HG03457 (cell line): Measurements from ENCODE around the gene PDE6B.
"Not testable (repeated sequence)": the region's sequence is repeated elsewhere in the genome, so short reads cannot be mapped to it uniquely, and the experiment has no call there.

ENCODE experiments used
- ATAC-seq: cut with Tn5 transposase; IDR thresholded peaks from one replicate; pipeline ENCODE4 v1.9.1; 2021; ENCODE audit warnings: moderate number of reproducible peaks; ENCODE audit not compliant: unreplicated experiment

Gene PDE6B

DNA sequence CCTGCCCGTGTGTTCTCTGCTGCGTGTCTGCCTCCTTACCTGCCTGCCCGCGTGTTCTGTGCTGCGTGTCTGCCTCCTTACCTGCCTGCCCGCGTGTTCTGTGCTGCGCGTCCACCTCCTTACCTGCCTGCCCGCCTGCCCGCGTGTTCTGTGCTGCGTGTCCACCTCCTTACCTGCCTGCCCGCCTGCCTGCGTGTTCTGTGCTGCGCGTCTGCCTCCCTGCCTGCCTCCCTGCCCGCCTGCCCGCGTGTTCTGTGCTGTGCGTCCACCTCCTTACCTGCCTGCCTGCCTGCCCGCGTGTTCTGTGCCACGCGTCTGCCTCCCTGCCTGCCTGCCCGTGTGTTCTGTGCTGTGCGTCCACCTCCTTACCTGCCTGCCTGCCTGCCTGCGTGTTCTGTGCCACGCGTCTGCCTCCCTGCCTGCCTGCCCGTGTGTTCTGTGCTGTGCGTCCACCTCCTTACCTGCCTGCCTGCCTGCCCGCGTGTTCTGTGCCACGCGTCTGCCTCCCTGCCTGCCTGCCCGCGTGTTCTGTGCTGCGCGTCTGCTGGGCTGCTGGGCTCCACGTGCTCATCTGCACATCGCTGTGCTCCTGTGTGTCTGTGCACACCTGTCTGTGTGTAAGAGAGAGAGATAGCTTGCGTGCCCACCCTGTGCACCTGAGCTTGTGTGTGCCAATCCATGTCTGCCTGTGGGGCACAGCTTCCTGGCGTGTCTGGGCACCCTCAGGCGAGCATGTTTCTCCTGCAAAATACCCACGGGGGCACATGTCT, 9.9 kb downstream of the PDE6B start:
- not testable (repeated sequence) for ATAC-seq

DNA sequence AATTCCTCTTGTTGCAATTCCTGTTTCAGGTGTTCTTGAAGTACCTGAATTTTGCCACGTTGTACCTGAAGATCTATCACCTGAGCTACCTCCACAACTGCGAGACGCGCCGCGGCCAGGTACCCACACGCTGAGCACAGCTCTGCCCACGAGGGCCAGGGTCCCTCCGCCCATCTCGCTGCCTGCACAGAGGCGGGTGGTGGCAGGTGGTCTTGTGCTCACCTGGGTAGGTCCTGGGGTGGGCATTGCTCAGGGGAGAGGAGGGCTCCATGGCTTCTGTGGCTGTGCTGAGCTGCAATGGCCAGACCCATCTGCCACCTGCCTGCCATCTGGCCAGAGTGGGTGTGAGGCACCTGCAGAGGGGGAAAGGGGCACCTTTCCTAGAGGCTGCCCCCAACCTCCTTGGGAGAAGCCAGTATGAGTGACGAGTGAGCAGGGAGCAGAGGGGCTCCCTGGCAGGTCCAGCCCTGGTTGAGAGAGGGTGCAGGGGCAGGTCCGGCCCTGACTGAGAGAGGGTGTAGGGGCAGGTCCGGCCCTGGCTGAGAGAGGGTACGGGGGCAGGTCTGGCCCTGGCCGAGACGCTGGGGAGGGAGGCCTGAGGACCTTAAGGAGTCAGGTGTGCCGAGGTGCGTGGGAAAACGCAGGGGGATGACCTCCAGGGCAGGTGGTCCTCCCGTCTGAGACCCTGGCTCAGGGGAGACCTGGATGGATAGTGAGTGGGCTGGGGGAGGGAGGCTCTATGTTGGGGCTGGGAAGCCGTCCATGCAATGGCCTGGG, 10.7 kb downstream of the PDE6B start:
- no peak for ATAC-seq

DNA sequence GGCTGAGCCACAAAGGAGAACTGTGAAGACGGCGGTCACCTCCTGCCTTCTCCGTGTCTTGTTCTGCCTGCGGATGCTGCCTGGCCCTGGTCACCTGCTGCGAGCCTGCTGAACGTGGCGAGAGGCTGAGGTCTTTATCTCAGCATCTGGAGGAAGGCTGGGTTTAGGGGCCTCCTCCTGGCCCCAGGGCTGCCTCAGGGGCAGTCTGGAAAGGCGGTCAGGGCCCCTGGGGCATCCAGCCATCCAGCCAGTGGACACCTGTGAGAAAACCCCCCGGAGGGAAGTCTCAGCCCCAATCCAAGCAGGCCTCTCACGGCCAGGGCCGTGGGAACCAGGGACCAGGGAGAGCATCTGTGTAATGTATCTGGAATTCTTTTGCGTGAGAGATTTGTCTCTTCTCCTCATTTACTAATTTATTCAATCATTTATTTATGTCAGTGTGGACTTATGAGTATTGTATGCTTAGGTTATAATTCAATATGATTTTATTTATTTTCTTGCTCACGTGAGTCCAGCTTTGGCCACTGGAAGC, 11.3 kb downstream of the PDE6B start:
- no peak for ATAC-seq

DNA sequence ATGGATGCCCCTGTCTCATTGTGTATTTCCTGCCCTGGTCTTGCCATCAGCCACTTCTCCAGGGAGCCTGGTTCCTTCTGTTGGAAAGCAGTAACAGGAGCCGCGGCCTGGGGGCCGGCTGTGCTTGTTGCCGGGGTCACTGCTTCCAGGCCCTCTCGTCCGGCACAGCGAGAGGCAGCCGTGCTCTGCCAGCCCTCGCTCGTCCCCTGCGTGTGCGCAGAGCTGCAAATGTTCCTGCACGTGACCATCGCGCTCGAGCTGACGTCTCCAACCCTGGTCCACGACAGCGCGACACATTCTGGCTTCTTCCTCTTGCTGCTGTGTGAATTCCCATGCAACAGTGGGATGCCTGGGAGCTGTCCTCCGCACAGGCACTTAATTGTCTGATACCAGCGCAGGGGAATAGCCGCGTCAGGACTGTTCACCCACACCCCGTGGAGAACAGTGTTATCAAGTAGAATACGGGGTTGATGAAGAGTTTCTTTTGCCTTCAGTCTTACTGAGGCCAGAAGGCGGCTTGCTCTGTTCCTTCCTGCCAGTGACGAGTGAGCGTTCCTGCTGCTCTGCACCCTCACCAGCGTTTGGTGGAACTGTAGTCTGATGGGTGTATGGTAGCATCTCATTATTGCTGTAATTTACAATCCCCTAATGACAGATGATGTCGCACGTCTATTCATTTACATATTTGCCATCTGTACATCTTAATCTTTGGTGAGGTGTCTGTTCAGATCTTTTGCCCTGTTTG, 12.3 kb downstream of the PDE6B start:
- no peak for ATAC-seq

DNA sequence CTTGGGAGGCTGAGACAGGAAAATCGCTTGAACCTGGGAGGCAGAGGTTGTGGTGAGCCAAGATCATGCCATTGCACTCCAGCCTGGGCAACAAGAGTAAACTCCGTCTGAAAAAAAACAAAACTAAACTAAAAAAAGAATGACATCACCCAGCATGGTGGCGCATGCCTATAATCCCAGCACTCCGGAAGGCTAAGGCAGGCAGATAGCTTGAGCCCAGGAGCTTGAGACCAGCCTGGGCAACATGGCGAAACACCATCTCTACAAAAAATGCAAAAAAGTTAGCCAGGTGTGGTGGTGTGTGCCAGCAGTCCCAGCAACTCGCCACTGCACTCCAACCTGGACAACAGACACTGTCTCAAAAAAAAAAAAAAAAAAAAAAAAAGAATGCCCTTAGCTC, 17.0 kb downstream of the PDE6B start:
- not testable (repeated sequence) for ATAC-seq

DNA sequence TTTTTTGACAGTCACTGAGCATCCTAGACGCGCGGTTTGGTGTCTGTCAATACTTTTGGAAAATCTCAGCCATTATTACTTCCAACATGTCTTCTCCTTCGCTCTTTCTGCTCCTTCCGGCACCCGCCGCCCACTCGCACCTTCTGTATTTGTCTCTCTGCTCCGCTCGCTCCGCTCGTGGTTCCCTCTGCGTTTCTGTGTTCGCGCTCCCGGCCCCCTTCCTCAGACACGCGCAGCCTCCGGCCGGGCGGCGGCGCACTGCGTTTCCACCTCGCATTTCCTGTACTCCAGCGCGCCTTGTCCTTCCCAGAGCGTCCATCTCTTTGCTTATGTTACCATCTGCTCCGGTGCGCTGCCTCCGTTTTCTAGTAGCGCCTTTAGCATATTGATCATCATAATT, 21.1 kb downstream of the PDE6B start:
- no peak for ATAC-seq

DNA sequence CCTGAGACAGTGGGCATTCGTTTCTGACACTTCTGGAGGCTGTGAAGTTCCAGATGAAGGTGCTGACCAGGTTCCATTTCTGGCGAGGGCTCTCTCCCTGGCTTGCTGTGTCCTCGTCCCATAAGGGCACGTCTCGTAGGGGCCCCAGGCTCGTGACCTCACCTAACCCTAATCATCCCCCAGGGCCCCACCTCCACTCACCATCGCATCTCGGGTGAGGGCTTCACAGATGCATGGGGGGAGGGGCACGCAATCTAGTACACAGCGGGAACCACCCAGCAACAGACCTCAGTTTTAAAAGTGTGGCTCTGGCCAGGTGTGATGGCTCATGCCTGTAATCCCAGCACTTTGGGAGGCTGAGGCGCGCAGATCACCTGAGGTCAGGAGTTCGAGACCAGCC, 22.1 kb downstream of the PDE6B start:
- ATAC-seq = no peak

DNA sequence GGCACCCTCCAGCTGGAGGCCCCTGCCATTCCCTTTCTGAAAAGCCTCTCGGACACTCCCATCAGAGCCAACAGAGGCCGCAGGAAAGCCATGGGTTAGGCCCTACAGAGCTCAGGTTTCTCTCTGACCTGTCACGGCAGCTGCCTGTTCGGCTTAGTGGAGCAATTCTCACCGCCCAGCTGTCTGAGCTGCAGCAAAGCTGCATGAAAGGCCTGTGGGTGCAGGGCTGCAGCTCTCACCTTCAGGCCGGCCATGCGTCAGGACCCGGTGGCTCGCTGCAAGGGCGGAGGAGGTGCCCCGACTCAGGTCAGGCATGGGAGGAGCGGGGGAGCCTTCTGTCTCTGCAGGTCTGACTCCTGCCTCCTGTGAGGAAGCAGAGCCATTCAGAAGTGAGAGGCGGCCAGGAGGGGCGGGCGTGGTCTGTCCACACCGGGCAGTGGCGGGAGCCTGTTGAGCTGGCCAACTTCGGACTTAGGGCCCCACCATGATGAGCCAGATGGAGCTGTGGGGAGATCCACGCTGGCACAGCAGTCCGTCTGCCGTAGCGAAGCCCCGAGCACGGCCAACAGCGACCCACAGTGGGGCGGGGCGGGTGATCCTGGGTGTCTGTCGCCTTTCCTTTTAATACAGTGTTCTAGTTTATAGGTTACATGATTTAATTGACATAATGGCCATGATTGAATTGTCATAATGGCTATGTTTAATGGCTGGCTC, 23.4 kb downstream of the PDE6B start:
- ATAC-seq = no peak

DNA sequence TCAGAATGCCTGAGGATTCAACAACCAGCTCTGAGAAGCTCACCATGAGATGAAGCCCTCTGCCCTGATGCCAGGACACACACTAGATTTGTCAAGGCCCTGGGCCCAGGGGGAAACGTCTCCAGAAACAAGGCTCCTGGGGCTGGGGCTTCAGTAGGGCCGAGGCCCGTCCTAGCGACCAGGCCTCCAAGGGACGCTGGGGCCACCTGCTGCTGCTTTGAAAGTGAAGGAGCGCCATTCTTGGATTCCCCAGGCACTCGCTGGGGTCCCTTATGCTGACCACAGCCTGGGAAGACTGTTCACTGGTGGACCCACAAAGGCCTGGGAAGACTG, 23.9 kb downstream of the PDE6B start:
- ATAC-seq = no peak

DNA sequence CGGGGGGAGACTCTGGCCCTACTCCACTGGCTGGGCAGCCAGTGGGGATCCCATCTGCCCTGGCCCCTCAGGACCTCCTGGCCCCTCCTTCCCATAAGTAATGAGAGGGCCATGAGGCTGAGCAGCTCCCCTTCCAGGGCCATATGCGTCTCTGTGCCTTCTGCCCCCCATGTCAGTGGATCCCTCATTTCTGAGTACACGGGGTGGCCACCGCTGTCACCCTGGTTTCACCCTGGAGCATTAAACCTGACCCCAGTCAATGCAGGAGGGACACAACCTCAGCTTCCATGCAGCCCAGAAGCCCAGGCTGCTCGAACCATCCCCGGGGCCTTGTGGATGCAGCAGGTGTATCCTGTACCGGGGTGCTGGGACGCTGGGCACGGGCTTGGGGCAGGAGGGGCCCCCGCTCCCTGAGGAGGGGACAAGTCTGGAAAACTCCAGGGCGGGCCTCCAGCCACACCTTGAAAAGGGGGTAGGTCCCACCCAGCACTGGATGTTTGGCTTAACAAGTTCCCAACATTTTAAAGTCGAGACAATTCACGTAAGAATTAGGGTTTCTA, 24.5 kb downstream of the PDE6B start:
- no peak for ATAC-seq

DNA sequence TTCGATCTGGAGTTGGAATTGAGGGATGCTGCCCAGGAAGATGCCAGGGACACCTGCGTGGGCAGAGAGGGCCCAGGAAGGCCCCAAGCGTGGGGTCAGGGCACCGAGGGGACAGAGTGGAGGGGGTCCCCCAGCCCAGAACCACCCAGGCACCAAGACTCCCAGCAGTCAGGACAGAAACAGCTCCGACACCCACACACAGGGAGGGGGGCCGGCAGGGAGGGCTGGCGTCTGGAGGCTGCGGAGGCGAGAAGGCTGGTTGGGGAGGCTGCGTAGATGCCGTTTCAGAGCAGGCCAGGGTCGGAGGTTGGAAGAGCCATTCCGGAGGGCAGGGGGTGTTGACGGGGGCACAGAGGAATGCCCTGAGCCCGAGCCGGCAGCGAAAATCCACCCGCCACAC, 25.1 kb downstream of the PDE6B start:
- no peak for ATAC-seq

DNA sequence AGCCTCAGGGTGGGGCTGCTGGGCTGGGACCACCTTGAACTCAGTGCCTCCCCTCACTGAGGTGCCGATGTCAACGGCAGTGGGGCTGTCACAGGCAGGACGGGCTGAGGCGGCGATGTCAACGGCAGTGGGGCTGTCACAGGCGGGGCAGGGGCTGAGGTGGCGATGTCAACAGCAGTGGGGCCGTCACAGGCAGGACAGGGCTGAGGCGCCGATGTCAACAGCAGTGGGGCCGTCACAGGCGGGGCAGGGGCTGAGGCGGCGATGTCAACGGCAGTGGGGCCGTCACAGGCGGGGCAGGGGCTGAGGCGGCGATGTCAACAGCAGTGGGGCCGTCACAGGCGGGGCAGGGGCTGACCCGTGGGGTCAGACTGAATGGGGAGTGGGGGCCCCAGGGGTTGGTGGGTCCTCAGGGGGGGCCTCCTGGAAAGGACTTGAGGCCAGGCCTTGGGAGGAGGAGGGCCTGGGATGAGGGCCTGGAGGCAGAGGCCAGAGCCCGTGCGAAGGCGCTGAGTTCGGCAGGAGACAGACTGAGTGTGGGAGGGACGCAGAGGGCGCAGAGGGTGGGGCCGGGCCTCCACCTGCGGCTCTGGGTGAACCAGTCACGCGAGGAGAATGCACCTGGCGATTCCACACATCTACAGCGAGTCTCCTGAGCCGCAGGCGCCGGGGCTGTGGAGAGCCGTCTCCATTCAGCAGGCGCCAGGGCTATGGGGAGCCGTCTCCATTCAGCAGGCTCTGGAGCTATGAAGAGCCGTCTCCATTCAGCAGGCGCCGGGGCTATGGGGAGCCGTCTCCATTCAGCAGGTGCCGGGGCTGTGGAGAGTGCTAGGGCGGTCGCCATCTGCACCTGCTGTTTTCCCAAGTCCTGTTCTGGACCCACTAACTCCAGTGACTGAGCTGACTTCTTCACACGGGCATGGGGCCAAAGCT, 25.8 kb downstream of the PDE6B start:
- no peak for ATAC-seq

DNA sequence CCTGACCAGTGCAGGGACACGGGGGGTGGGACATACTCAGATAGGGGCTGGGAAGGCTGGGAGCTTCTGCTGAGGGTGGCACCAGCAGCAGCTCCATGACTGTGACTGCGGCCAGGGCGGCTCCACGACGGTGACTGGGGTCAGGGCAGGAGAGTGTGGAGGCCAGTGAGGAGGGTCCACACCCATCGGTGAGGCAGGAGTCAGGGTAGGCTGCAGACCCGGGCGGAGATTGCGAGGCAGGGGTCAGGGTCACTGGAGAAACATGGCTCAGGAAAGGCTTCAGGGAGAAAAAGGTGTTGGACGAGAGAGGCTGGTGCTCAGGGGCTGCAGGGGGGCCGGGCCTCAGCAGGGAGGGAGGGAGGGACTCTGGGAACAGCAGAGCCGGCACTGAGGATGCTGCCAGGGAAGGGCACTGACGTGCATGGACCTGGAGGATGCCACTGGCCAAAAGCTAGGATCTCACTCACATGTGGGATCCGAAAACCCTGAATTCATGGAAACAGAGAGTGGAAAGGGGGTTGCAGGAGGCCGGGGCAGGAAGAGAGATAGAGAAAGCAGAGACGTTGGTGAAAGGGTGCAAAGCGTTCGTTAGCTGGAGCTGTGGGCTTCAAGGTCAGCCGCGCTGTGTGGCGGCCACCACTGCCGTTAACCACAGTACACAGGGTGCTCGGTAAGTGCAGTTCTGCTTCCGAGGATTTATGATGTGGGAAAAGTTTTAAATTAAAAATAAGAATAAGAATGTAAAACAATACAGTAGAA, 26.7 kb downstream of the PDE6B start:
- ATAC-seq = no peak

DNA sequence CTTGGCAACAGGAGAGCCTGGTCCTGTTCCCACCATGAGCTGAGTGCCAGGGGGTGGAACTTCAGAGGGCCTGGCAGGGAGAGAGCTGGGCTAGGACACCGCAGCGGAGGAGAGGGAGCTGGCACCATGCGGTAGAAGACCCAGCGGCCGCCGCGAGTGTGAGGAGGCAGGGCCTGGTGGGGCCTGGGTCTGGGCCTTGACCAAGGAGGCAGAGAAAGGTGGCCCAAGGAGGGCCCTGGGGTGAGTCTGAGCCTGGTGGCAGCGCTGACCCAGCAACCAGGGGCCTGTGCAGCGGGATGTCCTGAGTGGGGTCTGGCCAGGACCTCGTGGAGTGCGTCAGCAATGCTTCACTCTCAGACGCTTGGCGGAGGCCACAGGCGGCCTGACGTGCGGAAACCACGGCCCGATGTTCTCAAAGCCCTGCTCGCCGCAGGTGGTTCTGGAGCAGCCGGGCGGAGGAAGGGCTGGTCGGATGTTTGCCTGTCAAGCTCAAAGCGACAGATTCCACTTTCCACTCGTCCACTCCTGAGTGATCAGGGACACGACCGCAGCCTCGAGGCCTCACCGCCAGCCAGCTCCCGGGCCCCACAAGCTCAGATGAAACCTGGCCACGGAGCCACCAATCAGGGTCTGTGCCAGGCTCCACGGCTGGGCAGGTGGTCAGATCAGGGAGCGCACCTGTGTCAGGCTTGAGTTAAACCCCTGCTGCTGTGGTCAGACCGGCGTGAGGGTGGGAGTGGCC, 27.9 kb downstream of the PDE6B start:
- no peak for ATAC-seq

DNA sequence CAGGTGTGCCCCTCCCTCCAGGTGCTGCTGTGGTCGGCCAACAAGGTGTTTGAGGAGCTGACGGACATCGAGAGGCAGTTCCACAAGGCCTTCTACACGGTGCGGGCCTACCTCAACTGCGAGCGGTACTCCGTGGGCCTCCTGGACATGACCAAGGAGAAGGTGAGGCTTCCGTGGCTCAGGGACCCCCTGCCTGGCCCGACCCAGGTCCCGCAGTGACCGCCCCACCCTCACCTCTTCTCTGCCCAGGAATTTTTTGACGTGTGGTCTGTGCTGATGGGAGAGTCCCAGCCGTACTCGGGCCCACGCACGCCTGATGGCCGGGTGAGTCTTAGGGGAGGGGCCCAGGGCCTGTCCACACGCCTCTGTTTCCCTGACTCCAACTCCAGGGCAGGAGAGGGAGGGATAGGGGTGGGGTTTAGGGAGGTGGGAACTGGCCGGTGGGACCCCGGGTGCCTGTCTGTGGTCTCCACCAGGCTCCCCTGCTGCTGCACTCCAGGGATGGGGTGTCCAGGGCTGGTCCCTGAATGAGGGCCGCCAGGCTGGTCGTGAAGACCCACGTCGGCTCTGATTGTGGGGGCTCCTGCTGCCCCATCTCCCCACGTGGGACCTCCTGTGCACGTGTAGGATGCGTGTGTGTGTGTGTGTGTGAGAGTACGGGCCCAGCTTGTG, 28.6 kb downstream of the PDE6B start:
- ATAC-seq = no peak

DNA sequence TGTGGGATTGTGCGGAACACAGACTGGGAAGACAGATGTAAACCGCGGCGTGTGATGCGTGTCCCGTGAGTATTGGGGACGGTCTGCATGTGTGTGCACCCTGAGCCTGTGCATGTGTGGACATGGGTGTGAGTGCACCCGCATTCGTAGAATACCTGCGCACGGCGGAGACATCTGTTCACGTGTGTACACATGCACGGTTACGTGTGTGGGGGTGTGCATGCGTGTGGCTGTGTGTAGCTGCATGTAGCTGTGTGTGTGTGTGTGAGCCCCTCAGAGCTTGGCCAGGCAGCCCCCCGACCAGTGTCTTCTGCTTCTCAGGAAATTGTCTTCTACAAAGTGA, 29.1 kb downstream of the PDE6B start:
- ATAC-seq = no peak

DNA sequence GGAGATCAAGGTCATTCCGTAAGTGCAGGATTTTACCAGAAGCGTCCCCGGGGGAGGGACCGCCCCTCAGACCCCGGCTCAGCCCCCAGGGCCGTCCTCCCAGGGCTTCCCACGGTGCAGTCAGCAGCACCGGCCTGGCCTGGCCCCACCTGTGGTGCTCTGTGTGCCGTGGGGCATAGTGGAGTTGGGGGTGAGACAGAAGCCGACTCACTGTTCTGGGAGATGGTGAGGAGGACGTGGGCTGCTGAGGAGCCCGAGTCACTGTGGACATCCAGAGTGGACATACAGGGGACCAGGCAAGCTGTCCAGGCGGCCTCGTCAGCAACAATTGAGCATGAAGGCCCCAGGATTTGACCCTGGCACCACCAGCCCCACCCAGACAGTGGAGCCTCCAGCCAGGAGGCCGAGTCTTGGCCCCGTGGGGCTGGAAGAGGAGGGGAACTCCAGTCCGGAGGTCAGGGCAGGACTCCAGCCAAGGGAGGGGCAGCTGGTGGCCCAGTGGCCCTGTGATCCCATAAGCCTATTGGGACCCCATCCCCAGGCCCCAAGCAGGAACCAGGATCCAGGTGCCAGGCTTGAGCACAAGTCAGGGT, 29.6 kb downstream of the PDE6B start:
- no peak for ATAC-seq
